Middle frontal gyrus (tissue), 1 donor: ENCODE results near the gene PPARA.
A peak's percentile ranks its signal among the peaks of the same experiment; 100 is the strongest.
"Not testable (repeated sequence)": the region's sequence is repeated elsewhere in the genome, so short reads cannot be mapped to it uniquely, and the experiment has no call there.

Source experiments
- DNase-seq: peaks from one replicate; pipeline ENCODE4 v3.0.0-alpha.2; 2015; ENCODE audit warnings: low spot score; ENCODE audit errors: extremely low spot score

The PPARA gene

DNA sequence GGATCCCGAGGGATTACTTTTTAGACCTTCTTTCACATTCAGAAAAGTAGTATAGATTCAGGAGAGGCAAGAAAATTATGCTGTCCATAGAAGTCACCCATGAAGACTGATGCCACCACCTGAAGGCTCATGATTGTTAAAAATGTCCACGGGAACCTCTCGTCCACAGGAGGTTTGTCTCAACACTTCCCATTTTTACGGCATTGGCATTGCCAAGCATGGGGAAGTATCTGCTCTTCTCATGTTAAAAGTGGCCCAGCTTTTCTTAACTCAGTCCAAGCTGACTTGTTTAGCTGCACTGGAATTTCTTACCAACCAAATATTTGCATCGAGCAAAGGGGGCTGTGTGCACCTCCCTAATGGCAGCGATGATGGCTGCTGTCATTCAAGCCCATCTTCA is 90.2 kb downstream of the PPARA start:
- DNase-seq = no peak

GRCh38 chr22:46240907-46241306 is 90.6 kb downstream of the PPARA start:
- no peak for DNase-seq

- DNase-seq = no peak
Observed at GRCh38 chr22:46241396-46242007, 91.2 kb downstream of the PPARA start.

- no peak for DNase-seq
Observed at GRCh38 chr22:46242076-46242475, 91.8 kb downstream of the PPARA start.

GRCh38 chr22:46244771-46245170 is 94.4 kb downstream of the PPARA start:
- no peak for DNase-seq

- DNase-seq = no peak
Observed at GRCh38 chr22:46245511-46245910, 95.2 kb downstream of the PPARA start.

- no peak for DNase-seq
Observed at GRCh38 chr22:46246178-46246577, 95.9 kb downstream of the PPARA start.

DNA sequence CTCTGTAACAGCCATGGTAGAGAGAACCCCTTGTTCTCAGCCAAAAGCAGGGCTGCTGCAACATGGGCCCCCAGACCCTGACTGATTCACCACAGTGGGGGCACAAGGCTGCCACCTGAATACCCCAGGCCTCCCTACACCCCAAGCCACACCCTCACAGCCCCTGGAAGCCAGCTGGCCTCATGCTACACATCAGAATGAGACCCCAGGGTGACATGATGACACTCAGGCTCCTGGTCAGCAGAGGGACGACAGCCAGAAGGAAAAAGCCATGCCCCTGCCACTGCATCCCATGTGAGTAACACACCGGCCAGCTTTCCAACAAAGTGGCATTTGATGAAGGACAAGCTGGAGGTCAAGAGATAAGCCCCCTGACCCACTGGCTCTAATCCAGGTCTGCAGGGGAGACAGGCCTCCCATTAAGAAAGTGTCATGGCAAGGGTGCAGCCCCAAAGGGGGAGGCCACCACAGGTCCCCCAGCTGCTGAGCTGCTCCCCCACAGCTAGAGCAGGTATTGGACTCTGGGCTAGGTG is 97.2 kb downstream of the PPARA start:
- no peak for DNase-seq

- peak; percentile 79 for DNase-seq
Observed at GRCh38 chr22:46250035-46250782, 99.9 kb downstream of the PPARA start, which contains the start of gene CDPF1. CDPF1 (minus strand) TSS chr22:46250293; CDS start chr22:46248284, 2,009 bp downstream.

DNA sequence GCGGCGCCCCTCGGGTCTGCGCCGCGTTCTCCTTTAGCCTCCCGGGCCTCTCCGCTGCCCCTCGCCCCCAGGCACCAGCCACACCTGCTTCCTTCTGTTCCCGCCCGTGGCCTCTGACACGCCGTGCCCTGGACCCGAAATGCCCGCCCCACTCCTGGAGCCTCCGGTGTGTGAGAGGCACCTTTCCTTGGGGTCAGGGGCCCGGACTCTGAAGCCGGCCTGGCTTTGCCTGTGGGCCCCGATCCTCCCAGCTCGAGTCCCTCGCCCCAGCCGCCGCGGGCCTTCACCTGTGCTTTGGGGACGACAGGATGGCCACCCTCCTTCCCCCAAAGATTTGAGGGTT is 100.4 kb downstream of the PPARA start:
- DNase-seq = no peak

- no peak for DNase-seq
Observed at GRCh38 chr22:46251266-46251665, 100.9 kb downstream of the PPARA start.

- DNase-seq = no peak
Observed at GRCh38 chr22:46251816-46252380, 101.6 kb downstream of the PPARA start.

GRCh38 chr22:46256358-46256958 is 106.1 kb downstream of the PPARA start:
- no peak for DNase-seq

GRCh38 chr22:46259374-46259773 is 109.0 kb downstream of the PPARA start:
- no peak for DNase-seq

- DNase-seq = no peak
Observed at GRCh38 chr22:46260038-46260437, 109.7 kb downstream of the PPARA start.

DNA sequence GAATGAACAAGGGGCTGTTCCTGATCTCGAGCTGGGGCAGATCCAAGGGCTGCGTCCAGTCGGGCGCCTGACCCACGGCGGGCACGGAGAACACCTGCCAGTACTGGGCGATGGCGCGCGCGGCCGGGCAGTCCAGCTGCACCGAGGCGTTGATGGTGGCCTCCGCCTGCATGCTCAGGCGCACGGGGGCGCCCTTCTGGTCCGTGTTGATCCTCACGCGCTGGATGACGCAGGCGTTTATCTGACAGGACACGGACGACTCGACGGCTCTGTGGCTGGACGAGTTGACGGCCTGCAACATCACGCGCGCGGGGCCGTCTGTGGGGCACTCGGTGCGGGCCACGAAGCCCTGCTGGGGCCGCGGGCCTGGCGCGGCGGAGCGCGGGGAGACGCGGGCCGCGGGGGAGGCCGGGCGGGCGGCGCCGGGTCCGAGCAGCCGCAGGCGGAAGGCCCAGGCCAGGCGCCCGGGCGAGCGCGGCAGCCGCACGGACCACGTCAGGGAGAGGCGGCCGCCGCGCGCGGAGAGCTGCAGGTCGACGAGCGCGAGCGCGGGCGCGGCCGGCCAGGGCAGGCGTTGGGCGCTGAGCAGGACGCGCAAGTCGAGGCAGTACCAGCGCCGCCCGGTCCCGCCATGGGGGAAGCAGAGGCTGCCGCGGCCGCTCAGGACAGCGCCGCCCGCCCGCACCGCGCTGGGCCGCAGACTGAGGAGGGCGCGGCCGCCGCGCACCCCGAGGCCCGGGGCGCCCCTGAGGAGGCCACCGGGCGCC is 112.3 kb downstream of the PPARA start:
- DNase-seq = no peak

DNA sequence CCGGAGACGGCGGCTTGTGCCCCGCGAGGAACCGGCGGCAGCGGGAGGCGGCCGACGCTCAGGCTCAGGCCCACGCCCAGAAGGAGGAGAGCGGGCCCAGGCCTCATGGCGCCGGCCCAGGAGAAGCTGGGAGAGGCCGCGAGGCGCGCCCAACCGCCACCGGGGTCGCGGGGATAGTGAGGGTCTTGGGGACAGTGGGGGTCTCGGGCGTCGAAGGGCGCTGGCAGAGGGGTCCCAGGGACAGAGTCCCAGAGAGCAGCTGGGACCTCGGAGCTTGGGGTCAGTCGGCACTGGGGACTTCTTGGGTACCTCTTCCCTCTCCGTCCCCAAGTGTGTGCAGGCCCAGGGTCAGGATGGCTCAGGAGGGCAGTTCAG is 112.9 kb downstream of the PPARA start, which contains the start of gene PKDREJ:
TSS of gene PKDREJ (minus strand) at position 128 of the 375 bp plus-strand sequence. CDS start at position 107, 21 bp downstream.
- no peak for DNase-seq

DNA sequence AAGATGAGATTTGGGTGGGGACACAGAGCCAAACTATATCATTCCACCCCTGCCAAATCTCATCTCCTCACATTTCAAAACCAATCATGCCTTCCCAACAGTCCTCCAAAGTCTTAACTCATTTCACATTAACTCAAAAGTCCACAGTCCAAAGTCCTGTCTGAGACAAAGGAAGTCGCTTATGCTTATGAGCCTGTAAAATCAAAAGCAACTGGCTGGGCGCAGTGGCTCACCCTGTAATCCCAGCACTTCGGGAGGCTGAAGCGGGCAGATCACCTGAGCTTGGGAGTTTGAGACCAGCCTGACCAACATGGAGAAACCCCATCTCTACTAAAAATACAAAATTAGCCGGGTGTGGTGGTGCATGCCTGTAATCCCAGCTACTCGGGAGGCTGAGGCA is 114.2 kb downstream of the PPARA start:
- DNase-seq = not testable (repeated sequence)

GRCh38 chr22:46265627-46266026 is 115.3 kb downstream of the PPARA start:
- not testable (repeated sequence) for DNase-seq

DNA sequence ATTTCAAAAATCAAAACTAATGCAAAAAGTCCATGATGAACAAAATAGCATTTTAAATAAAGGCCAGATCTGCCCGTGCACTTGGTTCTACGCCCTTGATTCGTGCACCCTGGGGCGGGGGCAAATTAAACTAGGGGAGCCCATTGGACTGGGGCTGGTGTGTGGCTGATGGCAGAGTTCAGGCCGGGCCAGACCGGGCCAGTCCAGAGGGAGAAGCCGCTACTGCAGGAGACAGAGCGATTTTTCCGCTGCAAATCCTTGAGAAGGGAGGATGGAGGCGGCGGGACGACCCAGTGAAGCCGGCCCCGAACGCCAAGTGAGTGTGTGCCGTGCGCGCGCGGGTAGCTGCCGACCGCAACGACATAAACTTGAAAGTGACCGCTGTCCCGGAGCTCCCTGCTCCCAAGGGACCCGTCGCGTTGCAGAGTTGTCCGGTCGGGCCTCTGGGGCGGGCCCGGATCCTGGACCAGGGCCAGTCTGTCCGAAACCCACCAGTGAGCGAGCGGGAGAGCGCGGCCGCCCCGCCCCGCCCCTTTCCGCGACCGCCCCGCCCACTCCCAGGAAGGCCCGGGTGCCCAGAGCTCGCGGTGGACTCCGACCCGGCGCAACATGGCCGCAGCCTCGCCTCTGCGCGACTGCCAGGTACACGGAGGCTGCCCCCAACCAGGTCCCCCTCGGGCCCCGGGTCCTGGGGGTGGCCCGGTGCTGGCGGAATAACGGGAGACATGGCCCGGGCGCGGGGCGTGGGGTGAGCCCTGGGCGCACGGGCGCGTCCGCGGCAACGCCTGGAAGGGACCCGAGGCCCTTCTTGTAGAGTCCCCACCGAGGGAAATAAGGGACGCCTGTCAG is 117.3 kb downstream of the PPARA start, which contains the start of gene TTC38:
TSS of gene TTC38 (plus strand) at position 578 of the 849 bp plus-strand sequence. CDS start at position 610, 32 bp downstream.
- DNase-seq = peak; percentile 47
